ENCODE measurements around the gene ZNF316.
"Not testable (repeated sequence)": the region's sequence is repeated elsewhere in the genome, so short reads cannot be mapped to it uniquely, and the experiment has no call there.

Gene ZNF316

GRCh38 chr7:6652446-6653011 is 15.4 kb downstream of the ZNF316 start:
- Histone ChIP-seq H3K4me1 (ENCODE audit: control insufficient read depth in 5 of 5, insufficient read depth in 5 of 5, low read length in 5 of 5) (peaks cover 0 to 5% (median 0%) of the 10 kb centered on the region in 5 donors), H3K27me3 (ENCODE audit: control insufficient read depth in 5 of 5, insufficient read depth in 4 of 5, low read length in 5 of 5) (no peaks in the 10 kb centered on the region), H3K9me3 (ENCODE audit: control insufficient read depth in 5 of 5, low read length in 5 of 5) (peaks cover 0 to 4% (median 0%) of the 10 kb centered on the region in 5 donors), H3K27ac (ENCODE audit: low read depth, low read length) (no peak overlapping the region), H3K9ac (ENCODE audit: low read length in 5 of 5) (no peak overlapping the region), H3K36me3 (ENCODE audit: control insufficient read depth in 5 of 5, insufficient read depth in 5 of 5, low read length in 5 of 5) (peaks cover 0 to 84% (median 68%) of the 10 kb centered on the region in 5 donors), H3K4me3 (ENCODE audit: low read depth in 1 of 5, low read length in 5 of 5) (no peak overlapping the region)

- Histone ChIP-seq H3K9me3 (ENCODE audit: control insufficient read depth in 5 of 5, low read length in 5 of 5) (peaks cover 0 to 4% (median 0%) of the 10 kb centered on the region in 5 donors), H3K9ac (ENCODE audit: low read length in 5 of 5) (no peak overlapping the region), H3K36me3 (ENCODE audit: control insufficient read depth in 5 of 5, insufficient read depth in 5 of 5, low read length in 5 of 5) (peaks cover 0 to 76% (median 60%) of the 10 kb centered on the region in 5 donors), H3K4me1 (ENCODE audit: control insufficient read depth in 5 of 5, insufficient read depth in 5 of 5, low read length in 5 of 5) (peaks cover 0 to 5% (median 0%) of the 10 kb centered on the region in 5 donors), H3K4me3 (ENCODE audit: low read depth in 1 of 5, low read length in 5 of 5) (no peak overlapping the region), H3K27me3 (ENCODE audit: control insufficient read depth in 5 of 5, insufficient read depth in 4 of 5, low read length in 5 of 5) (no peaks in the 10 kb centered on the region), H3K27ac (ENCODE audit: low read depth, low read length) (no peak overlapping the region)
Observed at GRCh38 chr7:6653071-6654003, 16.2 kb downstream of the ZNF316 start.

DNA sequence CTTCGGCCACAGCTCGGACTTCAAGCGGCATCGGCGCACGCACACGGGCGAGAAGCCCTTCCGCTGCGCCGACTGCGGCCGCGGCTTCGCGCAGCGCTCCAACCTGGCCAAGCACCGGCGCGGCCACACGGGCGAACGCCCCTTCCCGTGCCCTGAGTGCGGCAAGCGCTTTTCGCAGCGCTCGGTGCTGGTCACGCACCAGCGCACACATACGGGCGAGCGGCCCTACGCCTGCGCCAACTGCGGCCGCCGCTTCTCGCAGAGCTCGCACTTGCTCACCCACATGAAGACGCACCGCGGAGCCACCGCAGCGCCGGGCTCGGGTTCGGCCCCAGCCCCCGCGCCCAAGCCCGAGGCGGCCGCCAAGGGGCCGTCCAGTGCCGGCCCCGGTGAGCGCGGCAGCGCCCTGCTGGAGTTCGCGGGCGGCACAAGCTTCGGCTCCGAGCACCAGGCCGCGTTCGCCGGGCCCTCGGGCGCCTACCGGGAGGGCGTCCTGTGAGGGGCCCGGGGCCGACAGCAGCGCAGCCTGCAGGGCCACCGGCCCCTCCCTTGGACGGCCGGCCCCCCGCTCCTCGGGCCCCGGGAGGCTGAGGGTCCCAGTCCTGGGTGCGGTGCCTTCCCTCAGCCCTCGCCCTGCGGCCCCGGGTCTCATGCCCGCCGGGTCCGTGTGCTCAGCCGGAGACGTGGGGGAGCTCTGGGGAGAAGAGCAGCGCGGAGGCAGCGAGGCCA is 17.2 kb downstream of the ZNF316 start:
- H3K9ac ChIP-seq (ENCODE audit: low read length in 5 of 5): no peak overlapping the region
- peaks cover 0 to 3% (median 0%) of the 10 kb centered on the region in 5 donors for H3K4me1 ChIP-seq (ENCODE audit: control insufficient read depth in 5 of 5, insufficient read depth in 5 of 5, low read length in 5 of 5)
- H3K27me3 ChIP-seq (ENCODE audit: control insufficient read depth in 5 of 5, insufficient read depth in 4 of 5, low read length in 5 of 5): peaks cover 0 to 6% (median 1%) of the 10 kb centered on the region in 5 donors
- peaks cover 0 to 67% (median 51%) of the 10 kb centered on the region in 5 donors for H3K36me3 ChIP-seq (ENCODE audit: control insufficient read depth in 5 of 5, insufficient read depth in 5 of 5, low read length in 5 of 5)
- H3K27ac ChIP-seq (ENCODE audit: low read depth, low read length): no peak overlapping the region
- no peak overlapping the region for H3K4me3 ChIP-seq (ENCODE audit: low read depth in 1 of 5, low read length in 5 of 5)
- H3K9me3 ChIP-seq (ENCODE audit: control insufficient read depth in 5 of 5, low read length in 5 of 5): peaks cover 0 to 4% (median 0%) of the 10 kb centered on the region in 5 donors

DNA sequence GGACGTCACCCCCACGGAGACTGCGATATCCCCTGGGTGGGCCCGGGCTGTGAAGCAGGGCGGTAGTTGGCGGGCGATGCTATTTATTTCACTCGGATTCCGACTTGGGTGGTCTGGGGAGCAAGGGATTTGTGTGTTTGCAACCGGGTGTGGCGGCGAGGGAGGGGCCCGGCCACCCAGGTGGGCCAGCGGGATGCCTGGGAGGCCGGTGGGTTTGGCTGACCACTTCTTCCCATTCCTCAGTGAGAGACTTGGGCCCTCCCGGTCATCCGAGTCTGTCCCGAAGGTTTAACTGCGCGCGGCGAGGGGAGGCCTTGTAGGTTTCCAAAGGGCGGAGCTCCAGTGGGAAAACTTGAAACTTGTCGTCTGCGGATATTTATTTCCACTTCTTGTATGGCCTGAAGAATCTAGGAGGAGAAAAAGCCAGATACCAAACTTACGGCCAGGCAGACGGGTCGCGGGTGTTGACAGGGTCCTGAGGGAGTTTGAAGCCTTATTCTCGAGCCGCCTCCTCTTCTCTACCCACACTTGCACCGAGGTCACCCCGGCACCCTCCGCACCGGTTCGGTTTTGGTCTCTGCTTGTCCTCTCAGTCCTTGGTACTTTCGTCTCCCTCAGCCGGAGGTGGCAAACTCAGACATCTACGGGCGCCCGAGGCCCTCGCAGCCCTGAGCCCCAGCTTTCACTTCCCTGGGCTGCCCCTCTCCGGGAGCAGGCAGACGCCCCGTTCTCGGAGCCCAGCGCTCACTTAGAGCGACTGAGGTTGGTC is 17.9 kb downstream of the ZNF316 start:
- Histone ChIP-seq H3K36me3 (ENCODE audit: control insufficient read depth in 5 of 5, insufficient read depth in 5 of 5, low read length in 5 of 5) (peaks cover 0 to 60% (median 43%) of the 10 kb centered on the region in 5 donors), H3K4me3 (ENCODE audit: low read depth in 1 of 5, low read length in 5 of 5) (no peak overlapping the region), H3K9me3 (ENCODE audit: control insufficient read depth in 5 of 5, low read length in 5 of 5) (peaks cover 0 to 4% (median 0%) of the 10 kb centered on the region in 5 donors), H3K9ac (ENCODE audit: low read length in 5 of 5) (no peak overlapping the region), H3K27ac (ENCODE audit: low read depth, low read length) (no peak overlapping the region), H3K4me1 (ENCODE audit: control insufficient read depth in 5 of 5, insufficient read depth in 5 of 5, low read length in 5 of 5) (no peaks in the 10 kb centered on the region), H3K27me3 (ENCODE audit: control insufficient read depth in 5 of 5, insufficient read depth in 4 of 5, low read length in 5 of 5) (peaks cover 0 to 9% (median 3%) of the 10 kb centered on the region in 5 donors)

GRCh38 chr7:6655636-6656385 is 18.7 kb downstream of the ZNF316 start:
- Histone ChIP-seq H3K4me1 (ENCODE audit: control insufficient read depth in 5 of 5, insufficient read depth in 5 of 5, low read length in 5 of 5) (no peaks in the 10 kb centered on the region), H3K9ac (ENCODE audit: low read length in 5 of 5) (no peak overlapping the region), H3K9me3 (ENCODE audit: control insufficient read depth in 5 of 5, low read length in 5 of 5) (peaks cover 0 to 4% (median 0%) of the 10 kb centered on the region in 5 donors), H3K27ac (ENCODE audit: low read depth, low read length) (no peak overlapping the region), H3K4me3 (ENCODE audit: low read depth in 1 of 5, low read length in 5 of 5) (no peak overlapping the region), H3K36me3 (ENCODE audit: control insufficient read depth in 5 of 5, insufficient read depth in 5 of 5, low read length in 5 of 5) (peaks cover 0 to 52% (median 36%) of the 10 kb centered on the region in 5 donors), H3K27me3 (ENCODE audit: control insufficient read depth in 5 of 5, insufficient read depth in 4 of 5, low read length in 5 of 5) (peaks cover 0 to 9% (median 3%) of the 10 kb centered on the region in 5 donors)

DNA sequence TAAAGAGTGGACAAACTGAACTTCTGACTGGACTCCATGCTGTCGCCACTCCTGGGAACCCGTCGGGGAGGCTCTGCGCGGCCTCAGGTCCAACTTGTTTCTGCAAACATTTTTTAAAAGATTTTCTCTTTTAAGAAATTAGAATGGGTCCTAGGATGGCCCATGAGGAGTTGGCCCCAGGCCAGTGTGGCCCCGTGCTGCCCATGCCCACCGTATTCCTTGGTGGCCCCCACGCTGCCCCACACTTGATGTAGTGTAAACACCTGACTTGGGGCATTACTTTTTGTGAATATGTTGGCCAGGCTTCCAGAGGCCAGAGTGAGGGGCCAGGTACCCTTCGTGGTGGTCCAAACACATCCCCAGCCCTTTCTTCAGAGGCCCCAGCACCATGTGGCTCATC is 19.3 kb downstream of the ZNF316 start:
- Histone ChIP-seq H3K36me3 (ENCODE audit: control insufficient read depth in 5 of 5, insufficient read depth in 5 of 5, low read length in 5 of 5) (peaks cover 0 to 47% (median 33%) of the 10 kb centered on the region in 5 donors), H3K4me3 (ENCODE audit: low read depth in 1 of 5, low read length in 5 of 5) (no peak overlapping the region), H3K27ac (ENCODE audit: low read depth, low read length) (no peak overlapping the region), H3K4me1 (ENCODE audit: control insufficient read depth in 5 of 5, insufficient read depth in 5 of 5, low read length in 5 of 5) (no peaks in the 10 kb centered on the region), H3K9me3 (ENCODE audit: control insufficient read depth in 5 of 5, low read length in 5 of 5) (peaks cover 0 to 4% (median 0%) of the 10 kb centered on the region in 5 donors), H3K27me3 (ENCODE audit: control insufficient read depth in 5 of 5, insufficient read depth in 4 of 5, low read length in 5 of 5) (peaks cover 0 to 9% (median 3%) of the 10 kb centered on the region in 5 donors), H3K9ac (ENCODE audit: low read length in 5 of 5) (no peak overlapping the region)

DNA sequence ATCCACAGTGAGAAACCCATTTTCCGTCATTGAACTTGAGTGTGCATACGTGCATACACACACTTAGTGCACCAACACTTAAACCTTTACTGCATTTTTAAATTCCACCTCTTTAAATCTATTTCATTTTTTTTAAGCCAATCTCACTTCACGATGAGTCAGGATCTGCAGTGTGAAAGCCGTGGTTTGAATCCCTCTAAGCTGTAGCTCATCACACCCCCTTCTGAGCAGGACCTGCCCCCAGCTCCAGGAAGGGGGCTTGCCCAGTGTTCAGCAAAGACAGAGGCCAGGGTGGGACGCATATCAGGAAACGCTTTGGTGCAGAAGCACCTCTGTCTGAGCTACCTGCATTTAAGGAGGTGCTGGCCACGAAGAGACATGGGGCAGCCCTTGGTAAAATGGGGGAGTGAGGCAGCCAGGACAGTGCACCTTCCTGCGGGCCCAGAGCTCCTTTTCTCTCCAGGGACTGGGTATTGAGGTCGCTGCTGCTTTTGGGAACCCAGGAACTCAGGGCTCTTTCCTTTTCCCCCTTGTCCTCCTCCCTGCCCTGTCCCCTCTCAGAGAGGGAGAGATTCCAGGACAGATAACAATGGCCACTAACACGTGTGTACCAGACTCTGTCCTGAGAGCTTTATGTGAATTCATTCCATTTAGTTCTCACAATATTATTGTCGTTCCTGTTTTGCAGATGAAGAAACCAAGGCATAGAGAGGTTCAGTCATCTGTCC is 21.7 kb downstream of the ZNF316 start:
- H3K4me3 ChIP-seq (ENCODE audit: low read depth in 1 of 5, low read length in 5 of 5): no peak overlapping the region
- H3K36me3 ChIP-seq (ENCODE audit: control insufficient read depth in 5 of 5, insufficient read depth in 5 of 5, low read length in 5 of 5): peaks cover 0 to 24% (median 17%) of the 10 kb centered on the region in 5 donors
- H3K27me3 ChIP-seq (ENCODE audit: control insufficient read depth in 5 of 5, insufficient read depth in 4 of 5, low read length in 5 of 5): peaks cover 0 to 9% (median 3%) of the 10 kb centered on the region in 5 donors
- no peaks in the 10 kb centered on the region for H3K9me3 ChIP-seq (ENCODE audit: control insufficient read depth in 5 of 5, low read length in 5 of 5)
- H3K4me1 ChIP-seq (ENCODE audit: control insufficient read depth in 5 of 5, insufficient read depth in 5 of 5, low read length in 5 of 5): peaks cover 0 to under 1% (median 0%) of the 10 kb centered on the region in 5 donors
- no peak overlapping the region for H3K9ac ChIP-seq (ENCODE audit: low read length in 5 of 5)
- no peak overlapping the region for H3K27ac ChIP-seq (ENCODE audit: low read depth, low read length)

GRCh38 chr7:6670851-6671250 is 33.7 kb downstream of the ZNF316 start:
- H3K27ac ChIP-seq (ENCODE audit: low read depth, low read length); H3K9ac ChIP-seq (ENCODE audit: low read length in 5 of 5); H3K4me3 ChIP-seq (ENCODE audit: low read depth in 1 of 5, low read length in 5 of 5); H3K27me3 ChIP-seq (ENCODE audit: control insufficient read depth in 5 of 5, insufficient read depth in 4 of 5, low read length in 5 of 5); H3K36me3 ChIP-seq (ENCODE audit: control insufficient read depth in 5 of 5, insufficient read depth in 5 of 5, low read length in 5 of 5); H3K4me1 ChIP-seq (ENCODE audit: control insufficient read depth in 5 of 5, insufficient read depth in 5 of 5, low read length in 5 of 5): not testable (repeated sequence)
- peaks cover 24 to 49% (median 46%) of the 10 kb centered on the region in 5 donors for H3K9me3 ChIP-seq (ENCODE audit: control insufficient read depth in 5 of 5, low read length in 5 of 5)
